Measurements from ENCODE around the gene VSIG10L. TPM values are rescaled to one million over a fixed set of nuclear protein-coding genes. Genes with fewer than 3 reads are reported as not detected.

VSIG10L gene
- 0.23 and 0.30 TPM in 2 replicates for total RNA-seq (ENCODE audit: low replicate concordance)

GRCh38 chr19:51341976-51342580, at the start of gene VSIG10L:
Gene VSIG10L (minus strand): TSS chr19:51342139. CDS start chr19:51342124, 15 bp downstream.

GRCh38 chr19:51387924-51388389, 46.0 kb upstream of the VSIG10L start, which contains the start of gene LIM2:
Gene LIM2 (minus strand): TSS chr19:51387974. CDS start chr19:51387443, 531 bp downstream.

GRCh38 chr19:51372649-51373504, 30.9 kb upstream of the VSIG10L start, which contains the start of gene NKG7:
Gene NKG7 (minus strand): TSS chr19:51372654. CDS start chr19:51372535, 119 bp downstream.

GRCh38 chr19:51368366-51369282, 26.7 kb upstream of the VSIG10L start, which contains the start of gene CLDND2:
Gene CLDND2 (minus strand): TSS chr19:51369003. CDS start chr19:51368577, 426 bp downstream.

GRCh38 chr19:51365965-51366388, 24.0 kb upstream of the VSIG10L start, which contains the start of gene ETFB:
Gene ETFB (minus strand): TSS chr19:51366388. CDS start chr19:51366326, 62 bp downstream.

GRCh38 chr19:51311351-51312257, 30.3 kb downstream of the VSIG10L start, which contains the start of gene IGLON5:
Gene IGLON5 (plus strand): TSS chr19:51311644. CDS start chr19:51311848, 204 bp downstream.

Other genes starting within 250 kb of the VSIG10L start
- gene CTU1, start 233.7 kb downstream of the VSIG10L start, total RNA-seq (ENCODE audit: low replicate concordance), result 1.9 and 5.3 TPM in 2 replicates
- not detected in 2 replicates for gene SIGLEC9, start 217.2 kb downstream of the VSIG10L start, total RNA-seq (ENCODE audit: low replicate concordance)
- not detected in 2 replicates for gene SIGLEC7, start 199.8 kb downstream of the VSIG10L start, total RNA-seq (ENCODE audit: low replicate concordance)
- not detected in 2 replicates for gene CD33, start 117.1 kb downstream of the VSIG10L start, total RNA-seq (ENCODE audit: low replicate concordance)
- not detected in 2 replicates for gene SIGLECL1, start 91.1 kb downstream of the VSIG10L start, total RNA-seq (ENCODE audit: low replicate concordance)
- not detected in 2 replicates for gene IGLON5, start 30.5 kb downstream of the VSIG10L start, total RNA-seq (ENCODE audit: low replicate concordance)
- 202 and 403 TPM in 2 replicates for gene ETFB, start 24.2 kb upstream of the VSIG10L start, total RNA-seq (ENCODE audit: low replicate concordance)
- not detected in 2 replicates for gene CLDND2, start 26.9 kb upstream of the VSIG10L start, total RNA-seq (ENCODE audit: low replicate concordance)
- gene NKG7, start 30.5 kb upstream of the VSIG10L start, total RNA-seq (ENCODE audit: low replicate concordance), result not detected in 2 replicates
- not detected in 2 replicates for gene LIM2, start 45.8 kb upstream of the VSIG10L start, total RNA-seq (ENCODE audit: low replicate concordance)
- gene C19orf84, start 48.5 kb upstream of the VSIG10L start, total RNA-seq (ENCODE audit: low replicate concordance), result not detected in 2 replicates
- gene SIGLEC10, start 75.5 kb upstream of the VSIG10L start, total RNA-seq (ENCODE audit: low replicate concordance), result not detected in 2 replicates
- not detected in 2 replicates for gene SIGLEC8, start 116.3 kb upstream of the VSIG10L start, total RNA-seq (ENCODE audit: low replicate concordance)
- gene CEACAM18, start 136.4 kb upstream of the VSIG10L start, total RNA-seq (ENCODE audit: low replicate concordance), result not detected in 2 replicates
- gene SIGLEC12, start 159.7 kb upstream of the VSIG10L start, total RNA-seq (ENCODE audit: low replicate concordance), result not detected in 2 replicates
- not detected in 2 replicates for gene SIGLEC6, start 189.5 kb upstream of the VSIG10L start, total RNA-seq (ENCODE audit: low replicate concordance)
- gene ZNF175, start 229.1 kb upstream of the VSIG10L start, total RNA-seq (ENCODE audit: low replicate concordance), result 2.1 and 11.2 TPM in 2 replicates